GM12878 (cell line): ENCODE measurements around the gene SSNA1. TPM values are rescaled to one million over a fixed set of nuclear protein-coding genes. Genes with fewer than 3 reads are reported as not detected.

Experiments used
- CEBPB ChIP-seq, 2 experiments: fragments of 150-350 bp in 1 of 2; IDR thresholded peaks; 2 replicates each; pipeline ENCODE4 v1.6.1; 2012 to 2014; ENCODE audit warnings: low read depth in 2 of 2, low read length in 2 of 2, borderline replicate concordance in 1 of 2, inconsistent platforms in 1 of 2
- CHD2 ChIP-seq: IDR thresholded peaks from 2 replicates; pipeline ENCODE4 v1.6.1; 2011; ENCODE audit warnings: low read depth, low read length, improper control_type of control experiment, borderline replicate concordance
- IRF4 ChIP-seq: IDR thresholded peaks from 2 replicates; pipeline ENCODE4 v1.6.1; 2011; ENCODE audit warnings: low read depth, low read length
- PRDM15 ChIP-seq: fragments of 450-650 bp; formaldehyde crosslinking; IDR thresholded peaks from 2 replicates; pipeline ENCODE4 v1.4.0; 2020; ENCODE audit warnings: mild to moderate bottlenecking, moderate library complexity
- ZNF592 ChIP-seq: fragments of 450-650 bp; IDR thresholded peaks from 2 replicates; pipeline ENCODE4 v1.6.1; 2017; ENCODE audit warnings: mild to moderate bottlenecking, moderate library complexity
- polyA plus RNA-seq, 11 experiments: library from polyadenylated mRNA; depleted of rRNA in 4 of 11; unstranded in 6 of 11; stranded (reverse) in 5 of 11; fragments of >200 nt; fragmentation: Nextera tagmentation in 4 of 11; fragmentation: Illumina TruSeq in 1 of 11; extraction: Ambion mirVana in 4 of 11; extraction: Trizol in 1 of 11; gene quantifications; 1 replicate in 1 of 11; 2 replicates in 10 of 11; pipeline versions ENCODE4 v1.2.1 to v1.2.3, GENCODE V29; 2011 to 2016; ENCODE audit warnings: inconsistent platforms in 2 of 11, missing spikeins in 2 of 11, low read depth in 1 of 11
- total RNA-seq, 4 experiments: library from RNA; depleted of rRNA in 3 of 4; stranded (reverse); fragments of >200 nt in 3 of 4; fragmentation: Illumina TruSeq in 1 of 4; extraction: Trizol in 1 of 4; gene quantifications; 2 replicates each; pipeline versions ENCODE4 v1.2.1 to v1.2.3, GENCODE V29; 2013 to 2021

The SSNA1 gene
- total and polyA plus RNA-seq, 10 of the 15 experiments (the other 5 are each of a cell fraction or from before 2014, with no cell fraction given) = 0.63 to 139 (median 78.0) TPM

- 0 out of 2 replicates have a peak, but pooled peaks have one; percentile 62 for TF ChIP-seq ZNF592
- peak; percentile 52; the same call in 1 of the 2 replicates for TF ChIP-seq IRF4
- TF ChIP-seq CHD2 = peak; percentile 51; the same call in 1 of the 2 replicates
- TF ChIP-seq CEBPB (IDR thresholded peaks at IDR 0.05; ENCODE audit: borderline replicate concordance in 1 of 2, low read depth in 2 of 2, low read length in 2 of 2) = no peak
- no peak for TF ChIP-seq PRDM15
Measured at GRCh38 chr9:137227054-137227852, 38.8 kb downstream of the SSNA1 start, which contains the start of gene RNF224 (continued).
